Activated T-cell treated with anti-CD3 and anti-CD28 coated beads, Interleukin-2, amount 50 U/mL, for 1 hour (primary cell): ENCODE measurements around the gene OGFR.
A peak's percentile ranks its signal among the peaks of the same experiment; 100 is the strongest.

ENCODE experiments used
- DNase-seq: peaks from one replicate; pipeline ENCODE4 v3.0.0-alpha.2; 2020

The OGFR gene, protein sequence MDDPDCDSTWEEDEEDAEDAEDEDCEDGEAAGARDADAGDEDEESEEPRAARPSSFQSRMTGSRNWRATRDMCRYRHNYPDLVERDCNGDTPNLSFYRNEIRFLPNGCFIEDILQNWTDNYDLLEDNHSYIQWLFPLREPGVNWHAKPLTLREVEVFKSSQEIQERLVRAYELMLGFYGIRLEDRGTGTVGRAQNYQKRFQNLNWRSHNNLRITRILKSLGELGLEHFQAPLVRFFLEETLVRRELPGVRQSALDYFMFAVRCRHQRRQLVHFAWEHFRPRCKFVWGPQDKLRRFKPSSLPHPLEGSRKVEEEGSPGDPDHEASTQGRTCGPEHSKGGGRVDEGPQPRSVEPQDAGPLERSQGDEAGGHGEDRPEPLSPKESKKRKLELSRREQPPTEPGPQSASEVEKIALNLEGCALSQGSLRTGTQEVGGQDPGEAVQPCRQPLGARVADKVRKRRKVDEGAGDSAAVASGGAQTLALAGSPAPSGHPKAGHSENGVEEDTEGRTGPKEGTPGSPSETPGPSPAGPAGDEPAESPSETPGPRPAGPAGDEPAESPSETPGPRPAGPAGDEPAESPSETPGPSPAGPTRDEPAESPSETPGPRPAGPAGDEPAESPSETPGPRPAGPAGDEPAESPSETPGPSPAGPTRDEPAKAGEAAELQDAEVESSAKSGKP

DNA sequence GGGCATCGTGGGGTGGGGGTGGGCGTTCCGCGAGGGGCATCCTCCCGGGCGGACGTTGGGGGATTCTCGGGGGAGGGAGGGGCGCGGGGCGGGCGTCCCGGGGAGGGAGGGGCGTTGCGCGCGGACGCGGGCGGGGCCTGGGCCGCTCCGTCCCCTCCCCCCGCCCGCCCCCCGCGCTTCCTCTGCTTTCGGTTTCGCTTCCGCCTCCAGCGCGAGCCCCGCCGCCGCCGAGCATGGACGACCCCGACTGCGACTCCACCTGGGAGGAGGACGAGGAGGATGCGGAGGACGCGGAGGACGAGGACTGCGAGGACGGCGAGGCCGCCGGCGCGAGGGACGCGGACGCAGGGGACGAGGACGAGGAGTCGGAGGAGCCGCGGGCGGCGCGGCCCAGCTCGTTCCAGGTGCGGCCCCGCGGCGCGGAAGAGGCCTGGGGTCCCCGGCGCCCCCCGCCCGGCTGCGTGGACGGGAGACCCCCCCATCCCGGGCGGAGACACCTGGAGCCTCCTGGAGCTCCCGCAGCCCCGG, at the start of gene OGFR:
Gene OGFR (plus strand): TSS at position 209 of the 528 bp plus-strand sequence. CDS start 25 bp downstream, at position 234.
- peak; percentile 77 for DNase-seq

DNA sequence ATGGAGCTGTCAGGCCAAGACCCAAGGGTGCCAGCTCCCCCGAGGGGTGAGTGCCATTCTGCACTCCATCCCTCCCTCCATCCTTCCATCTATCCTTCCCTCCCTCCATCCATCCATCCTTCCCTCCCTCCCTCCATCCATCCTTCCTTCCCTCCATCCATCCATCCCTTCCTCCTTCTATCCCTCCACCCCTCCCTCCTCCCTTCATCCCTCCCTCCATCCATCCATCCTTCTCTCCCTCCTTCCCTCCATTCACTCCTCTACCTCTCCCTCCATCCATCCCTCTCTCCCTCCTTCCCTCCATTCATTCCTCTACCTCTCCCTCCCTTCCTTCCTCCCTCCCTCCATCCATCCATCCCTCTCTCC, 49.7 kb upstream of the OGFR start:
- DNase-seq: no peak

DNA sequence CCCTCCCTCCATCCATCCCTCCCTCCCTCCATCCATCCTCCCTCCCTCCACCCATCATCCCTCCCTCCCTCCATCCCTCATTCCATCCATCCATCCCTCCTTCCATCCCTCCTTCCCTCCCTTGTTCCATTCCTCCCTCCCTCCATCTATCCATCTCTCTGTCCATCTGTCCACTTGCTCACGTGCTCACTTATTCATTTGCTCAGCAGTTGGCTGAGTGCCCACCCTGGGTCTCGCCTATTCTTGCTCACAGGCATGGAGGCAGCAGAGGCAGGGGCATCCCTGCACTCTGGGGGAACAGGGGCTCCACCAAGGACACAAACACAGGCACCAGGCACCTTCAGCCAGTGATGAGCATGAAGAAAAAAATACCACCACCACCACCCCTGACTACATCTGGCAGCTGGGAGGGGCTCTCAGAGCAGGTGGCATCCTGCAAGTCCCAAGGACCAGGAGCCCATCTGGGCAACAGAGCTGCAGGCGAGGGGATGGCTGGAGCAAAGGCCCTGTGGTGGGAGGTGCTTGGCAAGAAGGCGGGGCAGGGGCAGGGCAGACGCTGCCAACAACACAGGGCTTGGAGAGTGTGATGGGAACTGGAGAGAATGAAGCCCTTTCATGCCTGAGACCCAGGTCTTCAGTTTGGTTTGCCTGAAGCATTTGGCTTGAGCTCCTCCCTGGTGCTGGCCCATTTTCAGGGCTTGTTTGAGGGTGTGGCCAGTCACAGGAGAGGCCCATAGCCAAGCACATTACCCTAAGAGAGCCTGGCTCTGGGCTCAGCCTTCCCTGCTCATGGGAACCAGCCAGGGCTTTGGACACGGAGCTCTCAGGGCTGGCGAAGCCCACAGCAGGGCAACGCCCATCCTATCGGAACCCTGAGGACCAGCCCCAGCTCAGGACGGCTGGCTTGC, 48.6 kb upstream of the OGFR start:
- no peak for DNase-seq

DNA sequence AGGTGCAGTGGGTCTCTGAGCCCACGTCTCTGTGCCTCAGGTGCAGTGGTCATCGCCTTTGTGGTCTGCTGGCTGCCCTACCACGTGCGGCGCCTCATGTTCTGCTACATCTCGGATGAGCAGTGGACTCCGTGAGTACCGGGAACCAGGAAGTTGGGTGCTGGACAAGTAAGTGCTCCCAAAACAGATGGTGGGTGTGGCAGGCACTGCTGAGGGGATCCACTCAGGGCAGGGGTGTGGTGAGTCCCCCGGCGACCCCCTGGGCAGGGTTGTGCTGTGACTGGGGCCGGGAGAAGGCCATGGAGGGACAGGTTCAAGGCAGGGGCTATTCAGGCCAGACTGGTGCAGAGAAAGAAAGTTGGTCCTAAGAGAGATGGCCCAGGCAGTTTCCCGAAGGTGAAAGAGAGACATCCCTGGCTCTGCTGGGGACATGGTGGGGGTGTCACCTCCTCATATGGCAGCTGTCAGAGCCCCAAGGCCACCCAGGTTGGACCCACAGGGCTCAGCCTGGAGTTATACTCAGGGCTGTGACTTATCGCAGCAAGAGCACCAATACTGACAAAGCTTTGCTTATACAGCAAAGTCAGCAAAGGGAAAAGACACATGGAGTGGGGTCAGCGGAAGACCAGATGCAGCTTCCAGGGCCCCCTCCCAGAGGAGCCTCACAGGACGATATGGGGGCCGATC, 46.3 kb upstream of the OGFR start:
- DNase-seq: no peak

DNA sequence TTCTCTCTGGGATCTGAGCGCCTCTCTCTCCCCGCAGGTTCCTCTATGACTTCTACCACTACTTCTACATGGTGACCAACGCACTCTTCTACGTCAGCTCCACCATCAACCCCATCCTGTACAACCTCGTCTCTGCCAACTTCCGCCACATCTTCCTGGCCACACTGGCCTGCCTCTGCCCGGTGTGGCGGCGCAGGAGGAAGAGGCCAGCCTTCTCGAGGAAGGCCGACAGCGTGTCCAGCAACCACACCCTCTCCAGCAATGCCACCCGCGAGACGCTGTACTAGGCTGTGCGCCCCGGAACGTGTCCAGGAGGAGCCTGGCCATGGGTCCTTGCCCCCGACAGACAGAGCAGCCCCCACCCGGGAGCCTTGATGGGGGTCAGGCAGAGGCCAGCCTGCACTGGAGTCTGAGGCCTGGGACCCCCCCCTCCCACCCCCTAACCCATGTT, 44.6 kb upstream of the OGFR start:
- DNase-seq: no peak

DNA sequence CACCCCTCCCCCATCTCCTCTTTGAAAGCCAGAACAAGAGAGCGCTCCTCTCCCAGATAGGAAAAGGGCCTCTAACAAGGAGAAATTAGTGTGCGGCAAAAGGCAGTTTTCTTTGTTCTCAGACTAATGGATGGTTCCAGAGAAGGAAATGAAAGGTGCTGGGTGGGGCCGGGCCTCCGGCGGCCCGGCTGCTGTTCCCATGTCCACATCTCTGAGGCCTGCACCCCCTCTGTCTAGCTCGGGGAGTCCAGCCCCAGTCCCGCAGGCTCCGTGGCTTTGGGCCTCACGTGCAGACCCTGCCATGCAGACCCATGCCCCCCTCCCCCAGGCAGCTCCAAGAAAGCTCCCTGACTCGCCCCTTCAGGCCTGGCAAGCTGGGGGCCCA, 44.2 kb upstream of the OGFR start:
- DNase-seq: no peak

DNA sequence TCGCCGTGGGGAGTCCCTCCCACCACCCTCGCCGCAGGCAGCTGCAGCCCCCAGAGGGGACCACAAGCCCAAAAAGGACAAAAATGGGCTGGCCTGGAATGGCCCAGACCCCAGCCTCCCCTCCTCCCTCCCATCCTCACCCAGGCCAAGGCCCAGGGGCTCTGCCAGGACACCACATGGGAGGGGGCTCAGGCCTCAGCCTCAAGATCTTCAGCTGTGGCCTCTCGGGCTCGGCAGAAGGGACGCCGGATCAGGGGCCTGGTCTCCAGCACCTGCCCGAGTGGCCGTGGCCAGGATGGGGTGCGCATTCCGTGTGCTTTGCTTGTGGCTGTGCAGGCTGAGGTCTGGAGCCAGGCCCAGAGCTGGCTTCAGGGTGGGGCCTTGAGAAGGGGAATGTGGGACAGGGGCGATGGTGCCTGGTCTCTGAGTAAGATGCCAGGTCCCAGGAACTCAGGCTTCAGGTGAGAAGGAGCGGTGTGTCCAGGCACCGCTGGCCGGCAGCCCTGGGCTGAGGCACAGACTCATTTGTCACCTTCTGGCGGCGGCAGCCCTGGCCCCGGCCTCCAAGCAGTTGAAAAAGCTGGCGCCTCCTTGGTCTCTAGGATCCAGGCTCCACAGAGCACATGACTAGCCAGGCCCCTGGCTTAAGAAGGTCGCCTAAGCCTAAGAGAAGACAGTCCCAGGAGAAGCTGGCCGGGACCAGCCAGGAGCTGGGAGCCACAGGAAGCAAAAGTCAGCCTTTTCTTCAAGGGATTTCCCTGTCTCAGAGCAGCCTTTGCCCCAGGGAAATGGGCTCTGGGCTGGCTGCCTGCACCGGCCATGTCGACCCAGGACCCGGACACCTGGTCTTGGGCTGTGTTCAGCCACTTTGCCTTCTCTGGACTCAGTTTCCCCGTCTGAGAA, 43.5 kb upstream of the OGFR start:
- no peak for DNase-seq

DNA sequence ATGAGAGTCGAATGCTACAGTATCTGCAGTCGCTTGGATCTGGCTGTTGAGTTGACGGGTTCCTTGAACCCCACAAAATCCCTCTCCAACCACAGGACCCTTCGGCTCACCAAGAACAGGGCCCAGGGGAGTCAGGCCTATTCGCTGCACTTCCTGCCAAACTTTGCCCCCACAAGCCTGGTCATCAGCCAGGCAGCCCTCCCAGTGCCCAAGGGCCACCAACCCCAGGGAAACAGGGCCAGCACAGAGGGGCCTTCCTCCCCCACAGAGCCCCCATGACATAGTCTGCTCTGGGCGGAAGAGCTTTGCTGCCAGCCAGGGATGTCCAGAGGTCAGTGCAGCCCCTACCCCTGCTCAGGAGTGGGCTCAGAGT, 42.9 kb upstream of the OGFR start:
- DNase-seq: no peak

DNA sequence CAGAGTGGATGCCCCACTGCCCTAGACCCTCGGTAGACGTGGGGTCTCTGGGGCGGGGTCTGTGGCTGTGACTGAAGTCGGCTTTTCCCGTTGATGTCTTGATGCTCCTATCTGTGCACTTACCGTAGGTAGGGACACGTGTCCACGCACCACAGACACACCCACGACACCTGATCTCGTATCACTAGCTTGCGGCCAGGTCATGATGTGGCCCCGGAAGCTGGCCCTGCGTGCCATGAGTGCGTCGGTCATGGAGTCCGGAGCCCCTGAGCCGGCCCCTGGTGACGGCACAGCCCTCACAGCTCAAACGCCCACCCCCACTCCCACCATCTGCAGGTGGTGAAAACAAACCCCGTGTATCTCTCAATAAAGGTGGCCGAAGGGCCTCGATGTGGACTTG, 42.3 kb upstream of the OGFR start:
- no peak for DNase-seq

DNA sequence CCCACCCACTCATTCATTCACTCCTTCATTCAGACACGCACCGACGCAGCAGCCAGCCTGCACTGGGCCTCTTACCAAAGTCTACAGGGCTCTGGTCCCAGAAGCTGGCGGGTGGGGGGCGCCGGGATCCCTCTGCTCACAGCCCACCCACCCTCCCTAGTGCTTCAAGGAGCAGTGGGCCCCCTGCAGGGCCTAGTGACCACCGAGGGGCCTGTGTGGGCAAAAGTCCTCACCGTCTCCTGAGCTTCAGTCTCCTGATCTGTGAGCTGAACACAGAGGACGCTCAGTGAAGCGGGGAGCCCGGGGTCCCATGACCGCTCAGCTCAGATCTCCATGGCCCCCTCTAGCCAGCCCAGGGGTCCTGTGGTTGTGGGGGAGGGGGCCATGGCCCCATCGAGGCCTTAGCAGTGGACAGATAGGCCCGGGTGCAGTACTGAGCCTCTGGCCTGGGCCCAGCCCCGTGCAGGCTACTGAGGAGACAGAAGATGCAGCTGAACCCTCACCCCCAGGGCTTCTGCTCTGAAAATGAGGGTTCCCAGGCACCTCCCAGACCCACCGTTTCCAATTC, 41.8 kb upstream of the OGFR start:
- no peak for DNase-seq

DNA sequence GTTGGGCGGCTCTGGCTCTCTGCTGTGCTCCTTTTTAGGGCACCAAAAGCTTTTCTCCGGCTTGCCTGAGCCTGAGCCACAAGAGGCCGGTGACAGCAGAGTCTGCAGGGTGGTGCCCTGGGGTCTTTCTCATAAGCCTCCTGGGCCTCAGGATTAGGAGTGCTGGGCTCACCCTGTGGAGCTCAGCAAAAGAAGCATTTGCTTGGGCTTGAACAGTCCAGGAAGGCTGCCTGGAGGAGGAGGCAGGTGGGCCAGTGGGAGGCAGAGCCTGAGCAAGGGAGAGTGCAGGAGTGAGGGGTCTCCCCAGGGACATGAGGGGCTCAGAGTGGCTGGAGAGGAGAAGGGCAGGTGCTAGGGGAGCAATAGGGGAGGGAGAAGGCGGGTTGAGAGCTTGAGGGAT, 41.2 kb upstream of the OGFR start:
- no peak for DNase-seq

DNA sequence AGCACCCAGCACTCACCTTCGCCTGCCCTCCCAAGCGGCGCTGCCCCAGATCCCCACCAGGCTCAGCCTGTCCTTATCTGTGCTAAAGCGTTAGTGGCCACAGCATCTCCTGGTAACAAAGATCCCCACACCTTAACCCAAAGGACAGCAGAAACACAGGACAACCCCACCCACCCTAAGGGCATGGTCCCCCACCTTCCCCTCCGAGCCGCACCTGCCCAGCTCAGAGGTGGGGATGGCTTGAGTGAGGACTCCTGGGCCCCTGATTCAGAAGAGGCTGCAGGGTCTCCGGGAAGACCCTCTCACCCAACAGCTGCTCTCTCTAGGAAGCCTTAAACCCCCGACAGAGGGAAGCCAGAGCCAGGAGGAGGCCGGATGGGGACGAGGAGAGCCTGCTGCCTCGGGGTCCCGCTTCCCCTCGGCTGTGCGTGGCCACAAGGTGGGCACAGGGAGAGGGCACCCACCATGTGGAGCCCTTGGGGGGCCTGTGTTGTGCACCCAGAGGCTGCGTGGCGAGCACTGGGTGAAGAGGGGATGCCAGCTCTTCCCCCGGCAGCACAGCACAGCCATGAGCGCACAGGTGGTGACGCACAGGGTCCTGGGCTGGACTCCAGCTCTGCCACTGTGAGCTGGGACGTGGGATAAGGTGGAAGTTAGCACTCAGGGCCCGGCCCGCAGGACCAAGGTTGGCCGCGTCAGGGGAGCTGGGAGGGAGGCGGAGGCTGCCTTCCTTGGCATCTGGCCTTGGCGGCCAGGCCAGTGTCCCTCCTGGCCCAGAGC, 40.3 kb upstream of the OGFR start:
- DNase-seq: no peak

DNA sequence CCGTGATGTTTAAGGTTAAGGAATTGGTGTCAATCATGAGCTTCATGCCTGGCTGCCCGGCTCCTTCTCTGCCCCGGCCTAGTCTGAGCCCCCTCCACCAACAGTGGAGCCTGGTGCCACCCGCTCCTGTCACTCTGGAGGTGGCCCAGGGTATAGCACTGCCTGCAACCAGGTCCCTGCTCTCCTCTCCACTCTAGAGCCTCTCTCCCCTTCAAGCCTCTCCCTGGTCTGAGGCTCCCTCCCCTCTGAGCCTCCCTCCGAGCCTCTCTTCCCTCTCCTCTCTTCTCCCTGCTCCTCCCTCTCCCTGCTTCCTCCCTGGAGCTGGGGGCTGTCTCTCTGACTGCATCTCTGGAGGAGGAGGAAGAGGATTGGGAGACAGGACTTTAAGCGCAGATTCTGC, 39.6 kb upstream of the OGFR start:
- no peak for DNase-seq

DNA sequence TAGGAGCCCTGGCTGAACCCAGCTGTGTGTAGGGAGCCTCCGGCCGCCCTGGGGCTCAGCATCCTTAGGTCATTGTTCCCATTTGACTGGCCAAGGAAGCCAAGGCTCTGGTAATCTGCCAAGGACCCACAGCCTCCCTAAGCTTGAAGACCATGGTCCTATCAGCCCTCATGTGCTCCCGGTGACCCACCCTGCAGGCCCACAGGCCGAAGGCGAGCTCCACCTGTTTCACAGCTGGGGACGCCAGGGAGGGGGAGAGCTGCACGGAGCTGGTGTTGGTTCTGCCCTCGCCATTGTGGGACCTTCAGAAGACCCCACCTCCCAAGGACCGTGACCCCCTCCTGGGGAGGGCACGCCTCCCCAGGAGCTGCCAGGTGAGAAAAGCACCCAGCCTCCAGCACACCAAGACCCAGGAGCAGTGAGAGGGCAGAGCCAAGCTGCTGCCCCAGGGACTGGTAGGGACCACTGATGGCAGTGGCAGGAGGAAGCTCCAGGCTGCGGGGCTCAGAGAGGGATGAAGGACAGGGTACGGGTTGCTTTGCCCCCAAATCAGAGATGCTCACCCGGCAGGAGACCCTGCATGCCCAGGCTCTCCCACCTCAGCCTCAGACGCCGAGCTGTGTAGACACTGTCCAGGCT, 39.1 kb upstream of the OGFR start:
- no peak for DNase-seq

DNA sequence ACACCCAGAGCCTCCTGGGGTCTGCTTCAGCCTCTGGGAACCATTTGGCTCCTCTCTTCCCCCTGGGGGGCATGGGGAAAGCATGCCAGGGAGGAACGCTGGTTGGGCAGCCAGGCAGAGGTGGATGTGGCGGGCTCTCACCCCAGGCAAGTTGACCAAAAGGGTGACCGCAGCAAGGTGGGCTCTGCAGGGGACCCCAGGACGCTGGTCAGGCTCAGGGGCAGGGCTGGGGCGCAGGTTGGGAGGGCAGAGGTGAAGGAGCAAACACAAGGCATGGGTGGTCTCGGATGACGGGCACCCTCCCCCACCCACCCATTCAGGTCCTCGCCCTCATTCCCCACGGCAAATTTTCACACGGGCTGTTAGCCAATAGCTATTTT, 38.6 kb upstream of the OGFR start:
- DNase-seq: no peak

DNA sequence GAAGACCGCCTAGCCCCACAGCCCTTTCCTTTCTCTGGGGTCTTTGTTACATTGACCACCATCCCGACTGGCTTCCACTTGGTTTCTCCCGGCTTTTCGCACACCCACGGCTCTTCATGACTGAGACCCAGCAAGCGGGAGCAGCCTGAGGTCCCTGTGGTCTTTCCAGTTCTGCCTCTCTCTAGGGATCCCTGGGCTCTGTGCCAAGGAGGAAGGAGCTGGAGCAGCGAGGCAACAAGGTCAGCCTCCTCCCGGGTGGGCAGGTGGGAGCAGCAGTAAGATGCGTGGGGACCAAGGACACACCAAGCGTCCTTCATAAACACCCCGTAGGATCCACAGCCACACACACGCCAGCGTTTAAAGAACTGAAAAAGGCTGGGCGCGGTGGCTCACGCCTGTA, 37.9 kb upstream of the OGFR start:
- DNase-seq: no peak

DNA sequence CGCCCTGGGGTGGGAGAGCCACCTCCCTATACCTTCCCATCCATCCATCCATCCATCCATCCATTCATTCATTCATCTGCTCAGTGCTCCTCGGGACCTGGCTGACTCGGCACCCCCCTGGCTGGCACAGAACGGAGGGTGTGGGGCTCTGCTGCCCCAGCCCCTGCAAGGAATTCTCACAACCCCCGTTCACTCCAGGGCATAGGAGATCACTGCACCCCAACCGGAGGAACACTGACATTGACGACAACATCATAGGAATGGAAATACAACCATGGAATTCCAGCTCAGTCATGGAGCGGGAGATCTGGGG, 36.4 kb upstream of the OGFR start:
- no peak for DNase-seq

DNA sequence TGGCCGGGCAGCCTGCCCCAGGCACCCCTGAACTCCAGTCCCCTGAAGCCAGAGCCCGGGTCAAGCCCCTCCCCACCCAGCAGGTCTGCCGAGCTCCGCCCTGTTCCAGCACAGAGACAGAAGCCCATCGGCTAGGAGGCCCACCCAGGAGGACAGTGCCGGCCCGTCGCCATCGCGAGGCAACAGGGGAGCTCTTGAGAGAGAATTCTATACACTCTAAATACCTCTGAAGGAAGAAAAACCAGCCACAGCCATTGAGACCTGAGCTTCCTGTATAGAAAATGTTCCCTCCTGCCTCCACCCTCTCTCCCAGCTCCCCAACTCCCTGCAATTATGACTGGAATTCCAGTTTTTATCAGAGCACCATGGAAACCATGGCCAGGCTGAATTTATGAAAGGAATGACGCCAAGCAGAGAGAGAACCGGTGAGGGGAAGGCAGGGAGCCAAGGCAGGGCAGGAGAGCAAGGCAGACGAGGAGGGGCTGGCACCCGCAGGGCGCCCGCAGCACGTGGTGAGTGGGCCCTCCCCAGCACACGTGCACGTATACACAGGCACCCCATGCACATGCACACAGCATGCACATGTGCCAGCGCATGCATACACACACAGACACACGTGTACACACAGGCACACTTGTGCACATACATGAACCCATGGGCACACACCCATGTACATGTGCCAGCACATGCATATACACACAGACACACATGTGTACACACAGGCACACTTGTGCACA, 35.9 kb upstream of the OGFR start:
- DNase-seq: no peak

DNA sequence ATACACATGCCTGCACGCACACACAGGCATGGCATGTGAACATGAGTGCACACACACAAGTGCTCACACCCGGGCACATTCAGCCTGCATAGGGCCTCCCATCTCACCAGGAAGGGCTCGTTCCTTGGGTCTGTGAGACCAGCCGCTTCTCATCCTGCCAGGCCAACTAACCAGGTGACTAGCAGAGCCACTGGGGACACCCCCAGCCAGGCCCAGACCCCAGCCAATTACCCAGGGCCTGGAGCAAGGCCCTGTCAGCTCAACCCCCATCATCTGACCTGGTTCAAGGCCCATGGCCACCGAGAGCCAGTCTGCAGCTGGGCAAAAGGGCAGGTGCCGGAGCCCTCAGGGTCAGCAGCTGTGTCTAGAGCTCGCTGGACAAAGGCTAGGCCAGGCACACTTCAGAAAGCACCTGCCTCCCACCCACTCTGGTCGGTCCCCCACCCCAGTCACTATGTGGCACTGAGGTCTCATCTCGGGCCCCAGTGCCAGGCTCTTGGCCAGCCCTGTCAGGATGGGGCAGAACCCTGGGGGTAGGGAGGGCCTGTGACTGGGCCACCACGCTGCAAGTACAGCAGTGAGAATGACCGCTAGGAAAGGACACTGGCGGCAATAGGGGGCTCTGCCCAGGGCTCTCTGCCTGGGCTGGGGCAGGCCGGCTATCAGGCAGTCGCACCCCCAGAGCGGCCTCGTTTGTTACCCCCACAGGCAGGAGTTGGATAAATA, 35.1 kb upstream of the OGFR start:
- DNase-seq: no peak
